Activated CD4-positive, alpha-beta T cell treated with anti-CD3 and anti-CD28 coated beads, Interleukin-2, amount 50 U/mL, for 4 hours (primary cell): ENCODE measurements around the gene PRUNE1.

ENCODE experiments used
- DNase-seq, 2 experiments: peaks; one replicate each; pipeline ENCODE4 v3.0.0-alpha.2; 2020

Gene PRUNE1

DNA sequence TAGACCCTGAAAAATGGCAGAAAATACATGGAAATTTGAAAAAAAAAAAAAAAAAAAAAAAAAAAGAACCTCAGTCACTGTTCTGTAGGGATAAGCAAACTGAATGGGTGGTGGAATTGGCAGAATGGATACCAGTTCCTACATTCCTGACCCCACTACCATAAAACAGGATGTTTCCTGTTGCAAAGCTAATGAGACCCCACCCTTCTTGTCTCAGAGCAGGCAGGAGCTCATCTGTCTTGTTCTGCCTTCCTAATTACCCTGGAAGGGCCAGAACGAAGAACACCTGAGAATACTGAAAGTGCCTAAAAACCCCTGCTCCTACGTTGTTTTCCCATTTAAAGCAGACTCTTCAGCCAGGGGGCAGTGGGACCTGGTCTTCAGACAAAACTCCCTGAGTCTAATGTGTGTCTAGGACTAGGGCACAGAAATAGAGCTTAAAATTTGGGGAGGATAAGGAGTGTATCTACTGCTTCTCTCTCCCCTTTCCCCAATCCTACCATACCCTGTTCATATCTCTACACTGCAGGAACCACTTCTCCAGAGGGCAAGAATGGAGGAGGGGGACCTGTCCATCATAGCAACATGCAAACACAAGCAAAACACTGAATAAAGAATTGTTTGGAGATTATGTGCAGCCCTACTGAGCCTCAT is 43.2 kb downstream of the PRUNE1 start:
- no peak for DNase-seq

DNA sequence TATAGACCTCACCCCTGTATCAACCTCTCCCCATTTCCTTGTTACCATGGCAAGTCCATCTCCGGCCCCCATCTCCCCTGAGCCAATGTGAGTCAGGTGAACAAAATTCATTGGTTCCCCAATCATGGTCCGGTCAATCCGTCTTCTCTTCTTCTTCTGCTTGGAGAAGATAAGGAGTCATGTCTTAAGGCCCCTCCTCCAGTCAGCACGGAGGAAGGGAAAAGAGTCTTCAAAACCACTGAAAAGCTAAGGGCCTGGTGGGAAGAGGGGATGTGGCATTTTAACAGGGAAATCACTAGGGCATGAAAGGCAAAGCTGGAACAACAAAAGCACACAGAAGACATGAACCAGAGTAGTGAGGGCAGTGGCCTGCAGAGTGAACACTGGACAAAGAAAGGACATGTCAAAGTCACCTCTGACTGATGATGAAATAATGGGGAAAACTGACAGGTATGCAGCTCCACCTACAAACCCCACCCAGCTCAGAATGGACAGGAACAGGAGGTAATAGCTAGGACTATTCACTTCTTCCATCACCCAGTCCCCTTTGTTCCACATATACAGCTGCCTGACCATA is 46.8 kb downstream of the PRUNE1 start:
- DNase-seq, result no peak

DNA sequence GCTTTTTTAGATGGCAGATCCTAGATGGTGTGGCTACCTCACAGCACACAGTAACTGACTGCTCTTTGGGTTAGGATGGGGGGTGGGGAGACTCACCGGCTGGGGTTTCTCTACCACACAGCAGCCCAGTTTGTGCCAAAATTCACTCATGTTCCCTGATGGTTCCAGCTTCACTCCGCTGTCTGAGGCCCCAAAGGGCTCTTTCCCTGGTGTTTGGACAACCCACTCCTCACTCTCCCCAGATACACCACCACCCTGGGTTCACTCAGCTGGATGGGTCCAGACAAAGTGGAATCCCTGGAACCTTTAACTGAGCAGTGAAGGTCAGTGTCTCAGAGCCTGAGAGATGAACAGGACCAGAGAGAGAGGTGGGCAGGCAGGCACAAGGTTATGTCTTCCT is 47.3 kb downstream of the PRUNE1 start:
- DNase-seq, result no peak

DNA sequence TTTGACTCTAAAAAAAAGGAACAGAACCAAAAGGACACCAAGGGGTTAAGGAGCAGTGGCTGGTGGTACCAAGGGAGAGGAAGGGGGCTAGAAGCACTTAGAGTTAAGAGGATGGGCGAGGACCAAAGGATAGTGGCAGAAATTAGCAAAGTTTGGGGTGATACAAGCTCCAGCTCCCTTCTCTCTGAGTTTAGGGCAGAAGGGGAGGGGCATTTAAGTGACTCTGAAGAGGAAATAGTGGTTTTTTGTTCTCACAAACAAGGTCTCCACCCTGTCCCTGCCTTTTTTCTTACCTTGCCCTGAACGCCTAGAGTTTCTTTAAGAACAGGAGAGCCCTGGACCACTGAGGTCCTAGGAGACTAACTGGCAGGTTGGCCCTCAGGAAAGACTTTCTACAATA is 47.9 kb downstream of the PRUNE1 start:
- DNase-seq, result no peak

DNA sequence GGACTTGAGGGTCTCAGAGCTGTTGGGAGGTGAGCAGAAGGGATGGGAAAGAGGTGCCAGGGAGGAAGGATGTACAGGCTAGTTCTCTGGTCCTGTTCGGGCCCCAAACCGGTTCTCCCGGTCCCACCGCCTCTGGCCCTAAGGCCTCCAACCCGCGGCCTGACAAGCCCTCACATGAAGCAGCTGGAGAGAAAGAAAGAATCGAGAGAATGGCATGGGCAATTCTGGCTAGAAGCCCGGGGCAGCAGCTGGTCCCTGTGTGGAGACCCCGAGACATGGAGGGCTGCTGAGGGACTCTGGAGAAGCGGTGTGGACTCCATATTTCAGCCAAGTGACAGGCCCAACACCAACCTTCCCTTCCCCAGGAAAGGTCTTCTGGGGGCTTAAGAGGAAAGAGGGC is 50.4 kb downstream of the PRUNE1 start:
- no peak for DNase-seq

DNA sequence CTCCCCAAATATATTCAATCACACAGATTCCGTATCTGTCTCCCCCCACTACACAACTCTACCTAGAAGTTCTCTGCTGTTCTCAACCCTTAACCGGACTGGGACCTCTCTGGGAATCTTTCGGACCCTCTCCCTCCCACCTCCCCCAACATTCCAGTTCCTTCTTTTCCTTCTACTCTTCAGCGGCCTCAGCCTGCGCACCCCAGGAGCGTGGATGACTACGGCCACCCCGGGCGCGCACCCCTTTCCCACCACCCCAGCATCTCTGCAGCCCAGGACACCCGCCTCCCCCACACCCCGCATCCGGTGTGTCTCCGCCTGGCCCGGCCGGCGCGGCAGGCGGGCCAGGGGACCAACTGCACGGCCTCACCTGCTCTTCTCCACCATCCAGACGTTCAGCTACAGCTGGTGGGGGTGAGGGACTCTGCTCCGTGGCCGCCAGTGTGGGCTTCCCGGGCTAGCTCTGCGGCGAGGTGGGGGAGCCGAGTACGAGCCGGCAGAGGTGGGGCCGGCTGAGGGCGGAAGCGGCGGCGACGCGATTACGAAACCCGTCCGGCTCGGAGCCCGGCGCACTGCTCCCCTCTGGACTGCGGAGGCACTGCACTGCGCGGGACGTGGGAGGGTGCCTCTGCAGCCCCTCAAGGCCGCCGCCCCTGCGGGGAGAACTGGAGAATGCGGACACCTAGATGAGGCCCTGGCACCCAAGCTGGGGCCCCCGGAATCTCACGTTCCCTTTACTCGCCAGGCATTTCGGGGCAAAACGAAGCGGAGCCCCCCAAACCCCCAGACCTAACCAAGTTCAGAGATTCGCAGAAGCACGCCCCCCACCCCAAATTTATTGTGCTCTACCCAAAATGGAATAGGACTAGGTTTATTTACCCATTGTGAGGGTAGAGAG is 51.1 kb downstream of the PRUNE1 start, which contains the start of gene CDC42SE1:
TSS of gene CDC42SE1 (minus strand) at position 514 of the 898 bp plus-strand sequence. CDS start 3,892 bp downstream, outside the sequence.
- DNase-seq, result peak; percentile 72 to 76

DNA sequence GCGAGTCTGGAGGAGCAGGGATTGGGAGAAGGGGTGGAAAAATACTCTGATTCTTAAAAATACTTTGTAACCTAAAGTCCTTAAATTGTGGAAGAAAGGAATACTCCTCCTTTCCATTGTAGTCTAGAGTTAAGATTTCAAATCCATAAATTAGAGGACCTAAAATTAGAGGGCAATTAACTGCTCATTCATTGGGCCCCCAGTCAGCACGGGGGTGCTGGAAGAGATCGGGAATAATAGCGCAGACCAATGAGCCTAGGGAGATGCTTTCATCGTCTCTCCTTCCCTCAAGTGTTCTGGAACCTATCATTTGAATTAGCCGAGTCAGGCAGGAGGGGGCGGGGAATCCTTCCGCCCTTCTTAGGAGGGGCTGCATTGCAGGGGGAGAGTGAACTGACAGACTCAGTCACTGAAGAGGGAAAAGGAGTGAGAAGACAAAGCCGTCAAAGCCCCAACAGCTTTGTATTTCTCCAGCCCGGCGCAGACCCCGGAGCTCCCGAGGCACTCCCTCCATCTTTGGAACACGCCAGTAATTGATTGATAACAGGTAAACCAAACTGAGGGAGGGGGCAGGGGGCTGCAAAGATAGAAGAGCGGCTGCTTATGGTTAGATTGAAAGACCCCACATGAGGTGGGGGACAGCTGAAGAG is 51.9 kb downstream of the PRUNE1 start, which contains the start of gene MLLT11:
TSS of gene MLLT11 (plus strand) at position 391 of the 650 bp plus-strand sequence. CDS start 6,828 bp downstream, outside the sequence.
- no peak for DNase-seq

DNA sequence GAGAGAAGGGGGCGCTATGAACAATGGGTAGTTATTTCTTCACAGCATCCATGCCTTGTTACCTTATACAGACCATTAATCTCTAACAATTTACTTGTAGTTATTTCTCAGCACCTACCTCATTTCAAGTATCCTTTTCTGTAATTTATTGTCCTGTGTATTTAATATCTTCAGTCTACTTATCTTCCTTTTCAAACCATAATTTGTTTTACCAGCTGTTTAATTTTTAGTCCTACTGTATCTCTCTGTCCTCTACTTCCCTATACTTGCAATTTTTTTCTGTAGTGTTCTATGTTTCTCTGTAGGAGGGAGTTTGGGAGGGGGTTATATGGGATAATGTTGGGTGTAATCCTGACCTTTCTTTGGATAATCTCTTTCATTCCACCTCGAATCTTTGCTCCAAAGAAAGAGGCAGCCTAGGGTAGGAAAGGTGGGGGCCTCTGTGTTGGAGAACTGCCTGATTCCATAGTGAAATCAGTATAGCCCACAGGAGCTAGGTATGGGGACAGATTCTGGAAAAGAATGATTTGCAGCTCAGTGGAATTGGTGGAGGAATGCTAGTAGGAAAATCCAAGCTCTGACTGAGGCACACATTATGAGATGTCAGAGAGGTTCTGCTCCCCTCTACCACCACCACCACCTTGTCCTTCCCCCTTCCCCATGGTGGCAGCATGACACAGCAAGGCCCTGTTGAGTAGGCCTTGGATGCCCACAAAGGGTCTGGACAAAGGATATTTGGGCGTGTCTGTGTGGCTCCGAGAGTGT is 52.6 kb downstream of the PRUNE1 start:
- no peak for DNase-seq

DNA sequence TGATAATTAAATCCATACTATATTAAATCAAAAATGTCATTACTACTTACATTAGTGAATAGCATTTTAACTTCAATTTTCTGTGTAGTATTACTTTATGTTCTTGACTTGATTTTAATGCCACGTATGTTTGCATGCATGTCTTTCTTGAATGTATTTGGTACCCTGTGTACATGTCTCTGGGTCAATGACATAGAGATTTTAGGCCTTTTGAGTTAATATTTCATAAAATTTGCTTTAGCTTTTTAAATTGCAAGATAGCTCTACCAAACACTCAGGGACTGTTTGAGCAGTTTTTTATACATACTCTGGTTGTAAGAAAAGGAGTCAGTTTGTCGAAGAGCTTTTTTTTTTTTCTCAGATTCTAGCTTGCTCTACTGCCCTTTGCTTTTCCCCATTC is 53.5 kb downstream of the PRUNE1 start:
- DNase-seq, result no peak

DNA sequence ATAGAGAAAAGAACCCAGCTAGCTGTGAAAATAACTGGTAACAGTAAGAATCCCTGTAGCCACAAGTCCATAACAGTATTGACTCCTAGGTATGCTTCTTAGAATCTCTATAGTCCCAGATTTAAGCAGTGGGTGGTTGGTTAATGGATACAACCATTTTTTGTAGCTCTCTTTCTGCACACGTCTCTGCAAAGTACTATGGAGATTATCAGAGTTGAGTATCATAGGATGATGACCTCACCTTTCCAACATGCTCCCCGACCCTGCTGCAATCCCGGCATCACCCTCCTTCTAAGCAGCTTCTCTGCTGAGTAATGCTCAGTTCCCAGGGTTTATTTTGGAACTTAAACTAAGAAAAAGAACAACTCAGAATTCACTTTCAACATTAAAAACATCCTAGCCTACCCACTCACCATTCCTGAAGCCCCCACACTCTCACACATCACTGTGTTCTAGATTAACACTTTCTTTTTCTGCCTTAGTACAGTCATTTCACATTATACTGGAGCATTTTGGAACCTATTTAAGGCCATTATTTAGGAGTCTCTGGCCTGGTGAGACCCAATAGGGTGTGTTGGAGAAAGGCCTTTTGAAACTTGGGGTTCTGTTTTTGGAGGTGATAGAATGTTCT is 54.6 kb downstream of the PRUNE1 start:
- DNase-seq, result no peak

DNA sequence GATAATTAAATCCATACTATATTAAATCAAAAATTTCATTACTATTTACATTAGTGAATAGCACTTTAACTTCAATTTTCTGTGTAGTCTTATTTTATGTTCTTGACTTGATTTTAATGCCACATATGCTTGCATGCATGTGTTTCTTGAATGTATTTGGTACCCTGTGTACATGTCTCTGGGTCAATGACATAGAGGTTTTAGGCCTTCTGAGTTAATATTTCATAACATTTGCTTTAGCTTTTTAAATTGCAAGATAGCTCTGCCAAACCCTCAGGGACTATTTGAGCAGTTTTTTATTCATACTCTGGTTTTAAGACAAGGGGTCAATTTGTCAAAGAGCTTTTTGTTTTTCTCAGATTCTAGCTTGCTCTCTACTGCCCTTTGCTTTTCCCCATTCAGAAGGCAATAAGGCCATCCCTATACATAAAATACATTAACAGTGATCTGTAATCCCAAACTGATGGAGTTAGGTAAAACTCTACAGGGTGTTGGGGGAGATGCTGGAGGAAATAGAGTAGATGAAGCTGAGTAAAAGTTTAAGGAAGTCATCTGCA is 56.9 kb downstream of the PRUNE1 start:
- no peak for DNase-seq

DNA sequence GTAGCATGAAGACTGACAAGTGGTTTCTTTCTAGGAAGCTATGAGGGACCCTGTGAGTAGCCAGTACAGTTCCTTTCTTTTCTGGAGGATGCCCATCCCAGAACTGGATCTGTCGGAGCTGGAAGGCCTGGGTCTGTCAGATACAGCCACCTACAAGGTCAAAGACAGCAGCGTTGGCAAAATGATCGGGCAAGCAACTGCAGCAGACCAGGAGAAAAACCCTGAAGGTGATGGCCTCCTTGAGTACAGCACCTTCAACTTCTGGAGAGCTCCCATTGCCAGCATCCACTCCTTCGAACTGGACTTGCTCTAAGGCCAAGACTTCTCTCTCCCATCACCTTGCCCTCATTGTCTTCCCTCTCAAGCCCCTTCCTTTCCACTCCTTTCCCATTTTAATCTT is 58.9 kb downstream of the PRUNE1 start:
- no peak for DNase-seq

DNA sequence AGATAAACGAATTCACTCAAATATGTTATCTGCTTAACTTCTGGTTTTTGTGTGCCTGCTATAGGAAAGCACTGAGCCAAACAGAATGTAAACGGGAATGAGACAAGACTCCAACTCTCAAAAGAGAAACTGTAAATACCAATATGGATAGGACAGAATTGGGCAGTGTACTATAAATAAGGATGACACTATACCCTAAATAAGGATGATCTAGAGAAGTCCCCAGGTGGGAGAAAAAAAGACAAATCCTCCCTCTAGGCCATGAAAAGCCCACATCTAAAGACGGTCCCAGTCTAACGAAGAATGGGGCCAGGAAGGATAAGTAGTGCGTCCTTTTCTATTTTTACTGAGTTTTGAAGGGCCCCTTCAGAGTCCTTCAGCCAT is 60.8 kb downstream of the PRUNE1 start:
- no peak for DNase-seq

DNA sequence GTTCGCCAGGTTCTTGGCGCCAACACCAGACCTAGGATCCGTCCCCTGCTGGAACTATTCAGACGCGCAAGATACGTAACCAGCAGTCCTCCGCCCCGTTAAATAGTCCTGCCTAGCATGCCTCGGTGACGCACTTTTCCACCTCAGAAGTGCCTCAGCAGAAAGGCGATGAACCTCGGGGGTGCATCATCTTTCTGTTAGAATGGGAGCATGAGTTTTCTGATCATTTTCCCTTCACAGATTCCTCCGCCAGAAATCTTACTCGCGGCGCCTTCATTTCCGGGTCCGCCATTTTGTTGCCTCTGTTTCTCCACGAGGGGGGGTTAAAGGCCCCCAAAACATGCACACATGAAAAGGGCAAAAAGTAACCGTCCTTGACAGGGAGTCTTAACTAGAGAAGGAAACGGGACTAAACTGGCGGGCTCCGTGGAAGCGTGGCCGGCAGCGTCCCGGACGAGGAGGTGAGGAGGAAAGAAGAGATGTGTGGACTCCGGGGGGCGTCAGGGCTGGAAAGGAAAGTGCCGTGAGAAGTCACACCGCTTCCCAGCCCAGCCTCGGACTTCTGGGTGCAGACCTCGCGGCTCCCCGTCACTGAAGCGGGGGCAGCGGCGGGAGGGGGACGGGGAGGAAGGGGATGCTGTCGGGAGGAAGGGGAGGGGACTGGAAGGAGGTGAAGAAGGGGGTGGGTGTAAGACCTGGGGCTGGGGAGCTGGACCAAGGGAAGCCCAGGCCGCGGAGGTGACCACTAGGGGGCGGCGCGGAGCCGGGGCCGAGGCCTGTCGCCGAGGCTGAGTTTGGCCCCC is 62.4 kb downstream of the PRUNE1 start, which contains the start of gene GABPB2:
TSS of gene GABPB2 (plus strand) at position 288 of the 803 bp plus-strand sequence. CDS start 17,429 bp downstream, outside the sequence.
- DNase-seq, result peak; percentile 79

DNA sequence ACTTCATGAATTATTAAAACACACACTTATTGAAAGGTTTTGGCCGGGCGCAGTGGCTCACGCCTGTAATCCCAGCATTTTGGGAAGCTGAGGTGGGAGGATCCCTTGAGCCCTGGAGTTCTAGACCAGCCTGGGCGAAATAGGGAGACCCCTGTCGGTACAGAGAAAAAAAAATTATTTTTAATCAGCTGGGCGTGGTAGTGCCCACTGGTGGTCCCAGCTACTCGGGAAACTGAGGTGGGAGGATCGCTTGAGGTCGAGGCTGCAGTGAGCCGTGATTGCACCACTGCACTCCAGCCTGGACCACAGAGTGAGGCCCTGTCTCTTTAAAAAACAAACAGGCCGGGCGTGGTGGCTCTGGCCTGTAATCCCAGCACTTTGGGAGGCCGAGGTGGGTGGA is 64.0 kb downstream of the PRUNE1 start:
- DNase-seq, result no peak
